ENCODE data around the gene OSGIN1.
A peak's percentile ranks its signal among the peaks of the same experiment; 100 is the strongest.

Gene OSGIN1

GRCh38 chr16:83952940-83953795 lies at the start of gene OSGIN1 (continued):
- TF ChIP-seq ZSCAN5A (tag by site-specific recombination; IDR thresholded peaks at IDR 0.05) = no peak
- TF ChIP-seq ZNF629 (tag by site-specific recombination; IDR thresholded peaks at IDR 0.05) = 0 out of 2 replicates have a peak, but pooled peaks have one; percentile 35
- 0 out of 2 replicates have a peak, but pooled peaks have one; percentile 48 for TF ChIP-seq IKZF3 (tag by site-specific recombination; IDR thresholded peaks at IDR 0.05)
- TF ChIP-seq ZNF19 (tag by site-specific recombination; IDR thresholded peaks at IDR 0.05; ENCODE audit: low read depth) = no peak
- TF ChIP-seq ZNF174 (tag by site-specific recombination; IDR thresholded peaks at IDR 0.05) = no peak
- TF ChIP-seq ZNF433 (tag by site-specific recombination; IDR thresholded peaks at IDR 0.05; ENCODE audit: low read depth) = no peak
- TF ChIP-seq ZNF423 (tag by site-specific recombination; IDR thresholded peaks at IDR 0.05) = peak; percentile 72
- TF ChIP-seq ZNF830 (tag by site-specific recombination; IDR thresholded peaks at IDR 0.05; ENCODE audit: low read depth) = no peak
- TF ChIP-seq ZNF639 (tag by site-specific recombination; IDR thresholded peaks at IDR 0.05) = 0 out of 2 replicates have a peak, but pooled peaks have one; percentile 9
- peak; percentile 89 for TF ChIP-seq KLF9 (tag by site-specific recombination; IDR thresholded peaks at IDR 0.05; ENCODE audit: low read depth)
- TF ChIP-seq SCRT1 (tag by site-specific recombination; IDR thresholded peaks at IDR 0.05; ENCODE audit: borderline replicate concordance) = no peak
- no peak for TF ChIP-seq ZSCAN30 (tag by site-specific recombination; IDR thresholded peaks at IDR 0.05)
- no peak for TF ChIP-seq ZBTB49 (tag by site-specific recombination; IDR thresholded peaks at IDR 0.05; ENCODE audit: low read depth)
- peak; percentile 88 for TF ChIP-seq ZIC2 (tag by site-specific recombination; IDR thresholded peaks at IDR 0.05)
- peak; percentile 75 for TF ChIP-seq GLIS1 (tag by site-specific recombination; IDR thresholded peaks at IDR 0.05)
- TF ChIP-seq ZNF692 (tag by site-specific recombination; IDR thresholded peaks at IDR 0.05) = peak; percentile 98
- TF ChIP-seq REST (tag by site-specific recombination; IDR thresholded peaks at IDR 0.05) = peak; percentile 57; the same call in 1 of the 2 replicates
- TF ChIP-seq ZNF785 (tag by site-specific recombination; IDR thresholded peaks at IDR 0.05) = no peak
- TF ChIP-seq ZBTB17 (tag by site-specific recombination; IDR thresholded peaks at IDR 0.05) = peak; percentile 49; the same call in 1 of the 2 replicates
- TF ChIP-seq ZNF585B (tag by site-specific recombination; IDR thresholded peaks at IDR 0.05) = no peak
- TF ChIP-seq ZNF626 (tag by site-specific recombination; IDR thresholded peaks at IDR 0.05) = no peak
- TF ChIP-seq PRDM1 (tag by site-specific recombination; IDR thresholded peaks at IDR 0.05) = peak; percentile 90
- TF ChIP-seq ZNF777 (tag by site-specific recombination; IDR thresholded peaks at IDR 0.05; ENCODE audit: borderline replicate concordance) = no peak
- TF ChIP-seq ZNF600 (tag by site-specific recombination; IDR thresholded peaks at IDR 0.05) = peak; percentile 47; the same call in 1 of the 2 replicates
- no peak for TF ChIP-seq ZNF549 (tag by site-specific recombination; IDR thresholded peaks at IDR 0.05)
- TF ChIP-seq BCL11A (tag by site-specific recombination; IDR thresholded peaks at IDR 0.05; ENCODE audit: low read depth) = no peak
- TF ChIP-seq ZFP37 (tag by site-specific recombination; IDR thresholded peaks at IDR 0.05) = no peak
- TF ChIP-seq ZNF133 (tag by site-specific recombination; IDR thresholded peaks at IDR 0.05) = no peak
- TF ChIP-seq SP7 (tag by site-specific recombination; IDR thresholded peaks at IDR 0.05) = peak; percentile 59; the same call in 1 of the 2 replicates
- TF ChIP-seq ZNF23 (tag by site-specific recombination; IDR thresholded peaks at IDR 0.05; ENCODE audit: borderline replicate concordance) = no peak
